Measurements from ENCODE around the gene GLRX5.

The GLRX5 gene

GRCh38 chr14:95518045-95518751 lies 16.7 kb upstream of the GLRX5 start:
- H3K36me3 ChIP-seq (ENCODE audit: insufficient read depth) = no peaks in the 10 kb centered on the region
- peaks cover 56% of the 10 kb centered on the region for H3K4me1 ChIP-seq (ENCODE audit: low read depth, poor library complexity, severe bottlenecking)
- H3K4me3 ChIP-seq (IDR thresholded peaks at IDR 0.05; ENCODE audit: insufficient read depth, low read depth, low read length) = no peak overlapping the region
- peak overlapping the region; percentile 100 for H3K4me2 ChIP-seq
- peak overlapping the region; percentile 52; the same call in 1 of the 2 replicates for H2AFZ ChIP-seq (ENCODE audit: low read depth)
- H4K20me1 ChIP-seq (ENCODE audit: insufficient read depth) = no peaks in the 10 kb centered on the region
- no peaks in the 10 kb centered on the region for H3K27me3 ChIP-seq (ENCODE audit: insufficient read depth, low read depth)
- peak overlapping the region; percentile 68; the same call in 1 of the 2 replicates for H3K9ac ChIP-seq
- H3K79me2 ChIP-seq (ENCODE audit: insufficient read depth, low read depth) = peaks cover 23% of the 10 kb centered on the region
- peak overlapping the region; percentile 93 for H3K27ac ChIP-seq
- no peak for TF ChIP-seq CTCF (conservative IDR thresholded peaks at IDR 0.05; ENCODE audit: low read depth, low read length)

- Histone ChIP-seq H3K27ac (peak overlapping the region; percentile 93), H3K4me3 (IDR thresholded peaks at IDR 0.05; ENCODE audit: insufficient read depth, low read depth, low read length) (no peak overlapping the region)
Measured at GRCh38 chr14:95519699-95520098, 15.2 kb upstream of the GLRX5 start.

GRCh38 chr14:95520346-95520745 lies 14.5 kb upstream of the GLRX5 start:
- H3K79me2 ChIP-seq (ENCODE audit: insufficient read depth, low read depth) = peaks cover 4% of the 10 kb centered on the region
- H3K9ac ChIP-seq = peak overlapping the region; percentile 32; the same call in 1 of the 2 replicates
- H3K4me2 ChIP-seq = peak overlapping the region; percentile 100
- no peaks in the 10 kb centered on the region for H4K20me1 ChIP-seq (ENCODE audit: insufficient read depth)
- H3K27ac ChIP-seq = peak overlapping the region; percentile 93
- peaks cover 45% of the 10 kb centered on the region for H3K4me1 ChIP-seq (ENCODE audit: low read depth, poor library complexity, severe bottlenecking)
- peak overlapping the region; percentile 63; the same call in 1 of the 2 replicates for H2AFZ ChIP-seq (ENCODE audit: low read depth)
- TF ChIP-seq CTCF (conservative IDR thresholded peaks at IDR 0.05; ENCODE audit: low read depth, low read length) = no peak
- H3K4me3 ChIP-seq (IDR thresholded peaks at IDR 0.05; ENCODE audit: insufficient read depth, low read depth, low read length) = no peak overlapping the region
- H3K36me3 ChIP-seq (ENCODE audit: insufficient read depth) = no peaks in the 10 kb centered on the region
- H3K27me3 ChIP-seq (ENCODE audit: insufficient read depth, low read depth) = no peaks in the 10 kb centered on the region

More at GRCh38 chr14:95519699-95520098, 15.2 kb upstream of the GLRX5 start:
- H3K4me2 ChIP-seq = peak overlapping the region; percentile 100
- H3K9ac ChIP-seq = peak overlapping the region; percentile 68; the same call in 1 of the 2 replicates
- peak overlapping the region; percentile 63; the same call in 1 of the 2 replicates for H2AFZ ChIP-seq (ENCODE audit: low read depth)
- no peaks in the 10 kb centered on the region for H4K20me1 ChIP-seq (ENCODE audit: insufficient read depth)
- no peaks in the 10 kb centered on the region for H3K27me3 ChIP-seq (ENCODE audit: insufficient read depth, low read depth)
- no peak for TF ChIP-seq CTCF (conservative IDR thresholded peaks at IDR 0.05; ENCODE audit: low read depth, low read length)
- peaks cover 11% of the 10 kb centered on the region for H3K79me2 ChIP-seq (ENCODE audit: insufficient read depth, low read depth)
- H3K36me3 ChIP-seq (ENCODE audit: insufficient read depth) = no peaks in the 10 kb centered on the region
- H3K4me1 ChIP-seq (ENCODE audit: low read depth, poor library complexity, severe bottlenecking) = peaks cover 50% of the 10 kb centered on the region

- no peak for TF ChIP-seq CTCF (conservative IDR thresholded peaks at IDR 0.05; ENCODE audit: low read depth, low read length)
- no peaks in the 10 kb centered on the region for H3K27me3 ChIP-seq (ENCODE audit: insufficient read depth, low read depth)
- no peak overlapping the region for H2AFZ ChIP-seq (ENCODE audit: low read depth)
- H3K4me1 ChIP-seq (ENCODE audit: low read depth, poor library complexity, severe bottlenecking) = peaks cover 45% of the 10 kb centered on the region
- H3K27ac ChIP-seq = no peak overlapping the region
- no peaks in the 10 kb centered on the region for H3K79me2 ChIP-seq (ENCODE audit: insufficient read depth, low read depth)
- no peak overlapping the region for H3K4me3 ChIP-seq (IDR thresholded peaks at IDR 0.05; ENCODE audit: insufficient read depth, low read depth, low read length)
- no peak overlapping the region for H3K4me2 ChIP-seq
- H4K20me1 ChIP-seq (ENCODE audit: insufficient read depth) = no peaks in the 10 kb centered on the region
- H3K36me3 ChIP-seq (ENCODE audit: insufficient read depth) = no peaks in the 10 kb centered on the region
- no peak overlapping the region for H3K9ac ChIP-seq
Measured at GRCh38 chr14:95521001-95521400, 13.8 kb upstream of the GLRX5 start.
